ENCODE measurements around the gene RNF225.
"Not testable (repeated sequence)": the region's sequence is repeated elsewhere in the genome, so short reads cannot be mapped to it uniquely, and the experiment has no call there.

The RNF225 gene

DNA sequence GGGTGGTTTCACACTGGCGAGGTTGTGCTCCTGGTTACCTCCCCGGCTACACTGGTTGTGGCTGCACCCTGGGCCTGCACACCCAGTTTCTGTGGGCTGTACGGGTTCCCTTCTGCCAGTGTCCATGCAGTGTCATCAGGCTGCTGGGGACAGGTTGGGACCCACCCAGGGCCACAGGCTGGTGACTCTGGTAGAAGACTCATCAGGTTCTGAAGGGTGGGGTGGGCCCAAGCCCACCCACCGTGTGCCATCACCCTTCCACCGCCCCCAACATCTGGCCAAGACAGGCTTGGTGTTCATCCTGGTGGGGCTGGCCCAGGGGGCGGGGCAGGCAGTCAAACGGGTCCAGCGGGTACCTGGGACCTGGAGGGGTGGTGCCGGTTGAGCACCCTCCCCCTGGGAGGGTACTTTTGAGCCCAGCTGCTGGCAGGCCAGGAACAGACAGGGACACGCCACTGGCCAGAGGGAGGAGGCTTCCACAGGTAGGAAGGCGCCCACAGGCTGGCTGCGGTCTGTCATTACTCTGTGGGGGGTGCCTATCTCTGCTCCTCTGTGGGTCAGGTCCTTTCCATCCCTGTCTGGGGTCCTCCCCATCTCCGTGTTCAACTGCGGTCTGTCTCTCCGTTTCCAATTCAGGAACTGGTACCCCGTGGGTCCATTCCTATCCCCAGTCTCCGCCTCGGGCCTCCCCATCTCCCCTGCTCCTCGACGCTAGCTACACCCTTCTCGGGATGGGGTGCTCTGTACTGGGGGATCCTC is at the start of gene RNF225:
TSS of gene RNF225 (plus strand) at position 437 of the 759 bp plus-strand sequence. CDS start 434 bp downstream, outside the sequence.
- DNase-seq (ENCODE audit: low read depth) = no peak

DNA sequence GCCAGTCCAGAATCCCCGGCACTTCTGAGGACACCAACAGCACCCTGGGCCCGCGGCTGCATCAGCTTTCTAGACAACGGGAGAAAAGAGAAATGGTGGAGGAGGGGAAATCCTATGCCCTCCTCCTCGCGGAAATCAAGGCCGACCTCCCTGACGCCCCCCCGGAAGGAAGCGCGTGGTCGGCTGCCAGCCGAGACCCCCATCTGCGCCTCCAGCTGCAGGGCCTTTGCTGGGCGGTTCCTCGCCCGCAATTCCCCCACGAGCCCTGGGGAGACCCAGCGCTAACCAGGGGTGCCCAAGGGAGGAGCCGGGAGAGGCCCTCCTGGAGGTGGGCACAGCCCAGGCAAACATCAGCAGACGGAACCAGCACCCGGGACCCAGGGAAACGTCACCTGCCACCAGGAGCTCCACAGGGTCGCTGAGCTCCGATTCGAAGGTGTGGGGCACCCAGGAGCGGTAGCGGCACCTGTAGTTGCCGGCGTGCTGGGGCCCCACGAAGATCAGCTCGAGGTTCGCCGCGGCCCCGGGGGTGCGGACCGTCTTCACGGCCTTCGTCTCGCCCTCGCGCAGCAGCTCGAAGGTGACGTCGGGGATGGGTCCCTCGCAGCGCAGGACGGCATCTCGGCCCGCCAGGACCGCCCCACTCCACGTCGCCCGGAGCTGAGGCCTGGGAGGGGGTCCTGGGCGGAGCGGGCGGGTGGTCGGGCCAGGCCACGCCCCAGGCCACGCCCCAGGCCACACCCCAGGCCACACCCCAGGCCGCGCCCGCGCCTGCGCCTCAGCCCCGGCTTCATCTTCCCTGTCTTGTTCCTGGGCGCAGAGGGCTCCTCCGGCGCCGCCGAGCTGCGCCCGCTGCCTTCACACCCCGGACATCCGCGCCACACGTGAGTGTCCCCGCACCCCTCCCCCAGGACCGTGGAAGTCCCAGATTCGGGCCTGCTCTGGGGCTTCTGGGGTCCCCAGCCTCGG is 48.2 kb upstream of the RNF225 start:
- peak; percentile 85 for DNase-seq (ENCODE audit: low read depth)

DNA sequence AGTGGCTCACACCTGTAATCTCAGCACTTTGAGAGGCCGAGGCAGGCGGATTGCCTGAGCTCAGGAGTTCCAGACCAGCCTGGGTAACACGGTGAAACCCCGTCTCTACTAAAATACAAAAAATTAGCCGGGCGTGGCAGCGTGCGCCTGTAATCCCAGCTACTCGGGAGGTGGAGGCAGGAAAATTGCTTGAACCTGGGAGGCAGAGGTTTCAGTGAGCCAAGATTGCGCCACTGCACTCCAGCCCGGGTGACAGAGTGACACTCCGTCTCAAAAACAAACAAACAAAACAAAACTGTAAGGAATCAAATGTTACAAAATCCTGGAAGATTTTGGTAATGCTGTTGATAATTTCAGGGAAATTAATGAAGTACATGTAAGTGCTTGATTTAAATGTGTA is 47.4 kb upstream of the RNF225 start:
- not testable (repeated sequence) for DNase-seq (ENCODE audit: low read depth)

DNA sequence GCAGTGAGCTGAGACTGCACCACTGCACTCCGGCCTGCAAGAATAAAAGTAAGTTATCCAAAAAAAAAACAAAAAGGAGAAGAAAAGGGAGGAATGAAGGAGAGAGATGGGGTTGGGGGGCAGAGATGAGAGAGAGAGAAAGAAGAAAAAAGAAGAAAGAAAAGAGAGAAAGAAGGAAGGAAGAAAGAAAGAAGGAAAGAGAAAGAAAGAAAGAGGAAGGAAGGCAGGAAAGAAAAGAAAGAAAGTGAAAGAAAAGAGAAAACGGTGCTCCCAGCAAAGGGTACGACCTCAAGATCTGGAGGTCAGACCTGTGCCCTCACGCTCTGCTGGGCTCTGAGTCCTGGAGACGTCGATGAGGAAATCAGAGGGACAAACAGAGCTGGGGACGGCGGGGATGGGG is 45.9 kb upstream of the RNF225 start:
- DNase-seq (ENCODE audit: low read depth) = no peak

DNA sequence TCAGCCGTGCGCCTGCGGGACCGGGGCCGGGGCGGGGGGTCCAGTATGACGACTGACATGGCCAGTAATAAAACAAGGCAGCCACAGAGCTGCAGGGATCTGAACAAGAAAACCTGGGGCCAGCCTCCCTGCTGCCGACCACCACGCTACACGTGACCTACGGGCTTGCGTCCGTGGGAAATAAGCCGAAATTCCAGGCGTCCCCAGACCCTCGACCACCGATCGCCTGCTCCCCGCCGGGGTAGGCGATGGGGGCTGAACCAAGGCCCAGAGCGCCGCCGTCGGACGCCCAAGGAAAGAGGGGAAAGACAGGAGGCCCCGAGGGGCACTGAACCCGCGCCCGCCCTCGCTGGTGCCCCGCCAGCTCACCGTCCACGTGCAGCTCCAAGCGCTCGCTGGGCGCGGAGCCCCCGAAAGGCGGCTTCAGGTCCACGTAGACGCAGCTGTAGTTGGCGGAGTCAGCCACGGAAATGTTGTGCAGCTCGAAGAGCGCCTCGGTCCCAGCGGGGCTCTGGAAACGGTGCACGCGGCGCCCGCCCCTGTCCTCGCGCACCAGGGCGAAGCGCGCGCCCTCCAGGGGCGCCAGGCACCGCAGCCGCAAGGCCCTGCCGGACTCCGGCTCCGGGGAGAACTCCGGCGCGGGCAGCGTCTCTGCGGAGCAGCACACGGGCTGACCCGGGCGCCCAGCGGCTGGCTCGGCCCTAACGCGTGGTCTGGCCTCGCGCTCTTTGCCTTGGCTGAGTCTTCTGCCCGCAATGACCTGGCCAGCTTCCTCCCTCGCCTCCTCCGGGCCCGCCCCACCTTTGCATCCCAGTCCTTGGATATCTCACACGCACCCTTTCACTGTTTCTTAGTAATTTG is 45.2 kb upstream of the RNF225 start:
- no peak for DNase-seq (ENCODE audit: low read depth)

DNA sequence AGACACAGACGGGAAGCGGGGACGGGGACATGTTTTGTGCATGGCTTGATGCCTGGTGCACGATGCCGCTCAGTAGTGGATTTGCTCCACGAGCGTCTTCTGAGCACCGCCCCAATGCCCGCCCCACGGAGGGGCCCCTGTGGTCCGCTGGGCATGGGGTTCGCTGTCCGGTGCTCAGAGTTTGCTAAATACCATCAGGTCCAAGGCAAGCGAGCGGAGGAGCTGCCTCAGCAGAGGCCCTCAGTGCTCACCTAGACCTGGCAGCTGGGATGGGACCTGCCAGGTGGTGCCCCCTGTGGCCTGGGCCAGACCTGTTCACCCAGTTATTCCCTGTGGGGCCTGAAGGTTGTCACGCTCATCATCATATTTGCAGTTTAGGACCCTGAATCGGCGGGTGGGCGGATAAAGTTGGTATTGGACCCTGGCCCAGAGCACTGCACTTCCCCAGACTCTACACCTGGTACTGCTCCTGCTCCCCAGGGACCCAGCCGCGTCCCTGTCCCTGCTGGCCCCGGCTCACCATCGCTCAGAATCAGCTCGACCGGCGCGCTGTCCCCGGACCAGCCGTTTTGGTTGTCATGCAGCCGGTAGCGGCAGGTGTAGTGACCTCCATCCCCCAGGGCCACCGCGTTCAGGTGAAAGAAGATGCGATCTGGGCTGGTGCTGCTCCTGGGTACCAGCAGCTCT is 44.4 kb upstream of the RNF225 start:
- DNase-seq (ENCODE audit: low read depth) = no peak

DNA sequence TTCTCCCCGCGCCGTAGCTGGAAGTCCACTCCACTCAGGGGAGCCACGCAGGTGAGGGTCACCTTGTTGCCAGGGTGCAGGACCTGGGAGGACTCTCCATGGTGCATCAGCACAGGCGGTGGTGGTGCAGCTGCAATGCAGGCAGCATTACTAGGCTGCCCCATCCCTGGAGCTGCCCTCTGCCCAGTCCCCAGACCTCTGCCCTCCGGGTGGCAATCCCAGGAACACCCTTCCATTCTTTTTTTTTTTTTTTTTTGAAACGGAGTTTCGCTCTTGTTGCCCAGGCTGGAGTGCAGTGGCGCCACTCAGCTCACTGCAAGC is 43.9 kb upstream of the RNF225 start:
- no peak for DNase-seq (ENCODE audit: low read depth)

DNA sequence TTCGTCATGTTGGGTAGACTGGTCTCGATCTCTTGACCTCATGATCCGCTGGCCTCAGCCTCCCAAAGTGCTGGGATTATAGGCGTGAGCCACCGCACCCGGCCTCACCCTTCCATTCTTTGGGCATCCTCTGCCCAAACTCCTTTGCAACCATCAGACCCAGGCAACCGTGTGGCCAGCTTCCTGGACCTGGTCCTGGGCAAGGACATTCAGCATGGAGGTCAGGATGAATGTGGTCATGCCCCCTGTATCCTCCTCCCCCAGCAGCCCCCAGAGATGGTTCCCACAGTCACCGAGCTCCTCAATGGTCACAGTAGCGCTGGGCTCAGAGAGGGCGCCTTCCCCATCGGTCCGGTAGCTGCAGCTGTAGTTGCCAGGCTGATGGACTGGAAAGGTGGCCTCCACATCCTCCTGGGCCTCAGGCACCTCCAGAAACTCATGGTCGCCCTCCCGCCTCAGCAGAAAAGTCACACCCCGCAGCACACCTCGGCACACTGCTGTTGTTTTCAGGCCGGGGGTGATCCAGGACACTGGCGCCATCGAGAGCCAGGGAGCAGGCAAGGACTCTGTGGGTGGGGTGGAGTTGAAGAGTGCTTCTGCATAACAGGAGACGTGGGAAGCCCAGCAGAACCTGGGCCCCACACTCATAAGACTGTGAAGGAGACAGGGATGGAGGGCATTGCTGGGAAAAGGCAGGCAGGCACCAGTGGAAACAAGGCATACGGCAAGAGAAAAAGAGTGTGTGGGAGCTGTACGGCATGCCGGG is 43.3 kb upstream of the RNF225 start:
- DNase-seq (ENCODE audit: low read depth) = no peak

DNA sequence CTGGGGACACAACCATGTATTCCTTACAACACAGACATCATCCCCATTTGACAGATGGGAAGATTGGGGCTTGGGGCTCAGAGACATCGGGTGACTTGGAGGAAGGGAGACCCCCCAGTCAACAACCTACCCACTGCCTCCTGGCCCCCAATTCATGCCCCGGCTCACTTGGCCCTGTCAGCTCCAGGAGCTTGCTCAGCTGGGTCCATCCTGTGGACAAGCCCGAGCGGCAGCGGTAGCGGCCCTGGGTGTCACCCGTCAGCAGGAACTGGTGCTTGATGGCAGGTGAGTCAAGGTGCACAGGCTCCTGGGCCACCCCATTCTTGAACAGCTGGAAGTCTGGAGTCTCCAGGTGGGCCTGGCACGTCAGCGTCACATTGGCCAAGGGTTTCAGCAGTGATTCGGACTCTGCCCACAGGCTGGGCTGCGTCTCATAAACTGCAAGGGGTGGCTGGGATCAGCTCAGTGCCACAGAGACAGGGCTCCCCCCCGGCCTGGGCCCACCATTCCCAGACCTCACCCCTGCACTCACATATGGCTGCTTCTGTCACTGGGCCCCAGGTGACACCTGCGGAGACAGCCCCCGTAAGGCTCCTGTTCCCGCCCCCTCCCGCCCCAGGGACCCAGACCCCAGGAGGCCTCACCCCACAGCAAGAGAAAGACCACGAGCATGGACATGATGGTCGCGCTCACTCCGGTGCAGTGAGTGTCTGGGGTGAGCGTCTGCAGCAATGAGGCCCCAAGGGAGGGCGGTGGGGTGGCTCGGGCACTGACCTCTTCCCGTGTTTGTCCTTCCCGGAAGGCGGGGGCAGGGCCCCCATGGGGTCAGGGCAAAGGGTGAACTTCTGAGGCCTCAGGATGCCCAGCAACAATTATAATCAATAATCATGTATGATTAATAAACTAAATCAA is 42.4 kb upstream of the RNF225 start, which contains the start of gene A1BG:
TSS of gene A1BG (minus strand) at position 733 of the 912 bp plus-strand sequence. CDS start at position 678, 55 bp downstream.
- DNase-seq (ENCODE audit: low read depth) = no peak

DNA sequence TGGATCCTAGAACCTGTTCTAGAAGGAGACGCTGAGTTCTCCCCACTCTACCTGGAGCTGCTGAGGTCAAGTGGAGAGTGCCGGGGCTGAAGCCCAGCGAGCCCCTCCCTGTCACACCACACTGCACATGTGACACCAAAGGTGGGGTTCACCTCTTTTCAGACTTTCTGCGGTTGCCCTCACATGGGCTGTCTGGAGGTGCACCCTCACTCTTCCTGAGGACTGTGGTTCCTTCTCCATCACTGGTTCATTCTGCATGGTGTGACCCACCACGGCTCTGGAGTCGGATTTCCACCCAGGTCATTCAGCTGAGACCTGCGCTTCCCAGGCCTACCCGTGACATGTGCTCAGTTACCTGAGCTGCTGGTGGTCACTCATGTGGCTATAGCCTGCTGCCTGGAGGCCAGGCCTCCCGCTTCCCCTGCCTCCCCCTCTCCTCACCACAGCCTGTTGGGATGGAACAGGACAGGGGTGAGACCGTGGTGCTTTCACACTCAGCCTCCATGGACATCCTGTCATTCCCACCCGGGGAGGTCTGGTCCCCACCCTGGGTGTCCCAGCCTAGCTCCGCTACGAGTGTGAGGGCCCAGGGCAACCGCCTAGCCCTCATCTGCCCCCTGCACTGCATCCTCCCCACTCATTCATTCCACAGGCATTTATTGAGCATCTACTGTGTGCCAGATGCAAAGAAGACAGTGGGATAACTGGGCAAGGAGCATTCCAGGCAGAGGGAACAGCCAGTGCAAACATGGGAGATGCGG is 41.6 kb upstream of the RNF225 start:
- DNase-seq (ENCODE audit: low read depth) = no peak

DNA sequence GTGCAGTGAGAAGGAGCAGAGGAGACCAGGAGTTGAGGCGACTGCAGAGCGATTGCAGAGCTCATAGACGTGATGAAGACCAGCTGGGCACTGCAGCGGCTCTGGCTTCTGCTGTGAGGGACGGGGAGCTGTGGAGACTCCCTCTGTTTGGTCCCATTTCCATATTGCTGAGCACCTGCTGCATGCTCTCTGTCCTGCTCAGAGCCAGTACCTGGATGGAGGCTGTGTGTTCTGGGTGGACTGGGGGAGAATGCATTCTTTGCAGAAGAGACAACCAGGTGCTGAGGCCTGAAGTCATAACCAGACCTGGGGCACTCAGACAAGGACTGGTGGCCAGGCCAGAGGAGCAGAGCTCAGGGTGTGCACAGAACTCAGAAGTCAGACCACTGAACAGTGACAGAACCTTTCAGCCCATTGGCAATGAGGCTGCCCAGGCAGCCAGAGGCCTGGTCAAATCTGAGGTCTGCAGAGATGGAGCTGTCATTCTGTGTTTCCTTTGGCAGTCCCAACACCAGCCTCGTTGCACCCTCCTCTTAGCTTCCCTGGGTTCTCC is 40.9 kb upstream of the RNF225 start:
- no peak for DNase-seq (ENCODE audit: low read depth)

DNA sequence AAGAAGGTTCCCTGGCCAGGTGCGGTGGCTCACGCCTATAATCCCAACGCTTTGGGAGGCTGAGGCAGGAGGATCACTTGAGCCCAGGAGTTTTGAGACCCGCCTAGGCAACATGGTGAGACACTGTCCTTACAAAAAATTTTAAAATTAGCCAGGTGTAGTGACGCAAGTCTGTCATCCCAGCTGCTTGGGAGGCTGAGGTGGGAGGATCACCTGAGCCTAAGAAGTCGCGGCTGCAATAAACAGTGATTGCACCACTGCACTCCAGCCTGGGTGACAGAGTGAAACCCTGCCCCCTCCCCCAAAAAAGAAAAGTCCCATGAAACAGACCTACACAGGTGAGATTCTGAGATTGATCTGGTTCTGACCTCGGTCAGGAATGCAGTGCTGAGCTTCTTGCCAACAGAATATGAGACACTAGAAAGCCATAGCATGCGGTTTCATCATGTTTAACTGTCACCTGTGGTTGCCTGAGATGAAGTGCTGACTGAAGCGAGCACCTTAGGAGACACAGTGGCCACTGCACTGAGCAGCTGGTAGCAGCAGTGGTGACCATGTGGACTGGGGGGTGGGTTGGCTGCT is 40.1 kb upstream of the RNF225 start:
- DNase-seq (ENCODE audit: low read depth) = no peak

DNA sequence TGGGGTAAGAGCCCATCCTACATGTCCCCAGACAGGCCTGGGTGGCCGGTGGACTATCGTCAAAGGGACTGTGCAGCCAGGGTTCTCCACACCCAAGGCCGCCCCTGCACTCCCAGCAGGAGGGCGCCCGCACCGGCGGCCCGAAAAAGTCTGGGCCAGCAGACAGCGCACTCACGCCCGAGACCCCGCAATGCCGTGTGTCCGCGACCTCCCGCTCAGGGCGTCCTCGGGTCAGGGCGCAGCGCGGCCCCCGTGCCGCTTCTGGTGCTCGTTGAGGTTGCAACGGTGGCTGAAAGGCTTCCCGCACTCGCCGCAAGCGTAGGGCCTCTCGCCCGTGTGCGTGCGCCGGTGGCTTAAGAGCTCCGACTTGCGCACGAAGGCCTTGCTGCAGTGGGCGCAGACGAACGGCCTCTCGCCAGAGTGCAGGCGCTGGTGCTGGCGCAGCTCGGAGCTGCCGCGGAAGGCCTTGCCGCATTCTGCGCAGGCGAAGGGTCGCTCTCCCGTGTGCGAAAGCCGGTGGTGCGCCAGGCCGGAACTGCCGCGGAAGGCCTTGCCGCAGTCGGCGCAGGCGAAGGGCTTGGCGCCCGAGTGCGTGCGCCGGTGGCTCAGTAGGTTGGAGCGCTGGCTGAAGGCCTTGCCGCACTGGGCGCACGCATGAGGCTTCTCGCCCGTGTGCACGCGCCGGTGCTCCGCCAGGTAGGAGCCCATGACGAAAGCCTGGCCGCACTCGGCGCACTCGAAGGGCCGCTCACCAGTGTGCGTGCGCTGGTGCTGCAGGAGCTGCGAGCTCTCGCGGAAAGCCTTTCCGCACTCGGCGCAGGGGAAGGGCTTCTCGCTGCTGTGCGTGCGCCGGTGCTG is 39.3 kb upstream of the RNF225 start:
- peak; percentile 46 for DNase-seq (ENCODE audit: low read depth)

DNA sequence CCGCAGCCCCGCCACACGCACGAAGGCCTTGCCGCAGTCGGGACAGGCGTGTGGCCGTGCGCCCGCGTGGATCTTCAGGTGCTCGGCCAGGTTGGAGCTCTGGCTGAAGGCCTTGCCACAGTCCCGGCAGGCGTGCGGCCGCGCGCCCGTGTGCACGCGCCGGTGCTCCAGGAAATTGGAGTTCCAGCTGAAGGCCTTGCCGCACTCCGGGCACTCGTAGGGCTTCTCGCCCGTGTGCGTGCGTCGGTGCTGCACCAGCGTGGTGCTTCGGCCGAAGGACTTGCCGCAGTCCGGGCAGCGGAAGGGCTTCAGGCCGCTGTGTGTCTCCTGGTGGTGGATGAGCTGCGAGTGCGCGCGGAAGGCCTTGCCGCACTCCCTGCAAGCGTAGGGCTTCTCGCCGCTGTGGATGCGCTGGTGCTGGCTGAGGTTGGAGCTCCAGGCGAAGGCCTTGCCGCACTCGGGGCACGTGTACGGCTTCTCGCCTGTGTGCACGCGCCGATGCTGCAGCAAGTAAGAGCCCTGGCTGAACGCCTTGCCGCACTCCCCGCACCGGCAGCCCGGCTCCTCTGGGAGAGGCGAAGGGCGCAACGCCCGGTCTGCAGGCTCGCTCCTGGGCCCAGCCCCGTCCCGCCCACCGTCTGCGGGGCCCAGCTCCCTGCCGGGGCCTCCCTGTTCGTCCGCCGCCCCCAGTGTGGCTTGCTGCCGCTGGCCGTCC is 38.5 kb upstream of the RNF225 start:
- DNase-seq (ENCODE audit: low read depth) = peak; percentile 45

DNA sequence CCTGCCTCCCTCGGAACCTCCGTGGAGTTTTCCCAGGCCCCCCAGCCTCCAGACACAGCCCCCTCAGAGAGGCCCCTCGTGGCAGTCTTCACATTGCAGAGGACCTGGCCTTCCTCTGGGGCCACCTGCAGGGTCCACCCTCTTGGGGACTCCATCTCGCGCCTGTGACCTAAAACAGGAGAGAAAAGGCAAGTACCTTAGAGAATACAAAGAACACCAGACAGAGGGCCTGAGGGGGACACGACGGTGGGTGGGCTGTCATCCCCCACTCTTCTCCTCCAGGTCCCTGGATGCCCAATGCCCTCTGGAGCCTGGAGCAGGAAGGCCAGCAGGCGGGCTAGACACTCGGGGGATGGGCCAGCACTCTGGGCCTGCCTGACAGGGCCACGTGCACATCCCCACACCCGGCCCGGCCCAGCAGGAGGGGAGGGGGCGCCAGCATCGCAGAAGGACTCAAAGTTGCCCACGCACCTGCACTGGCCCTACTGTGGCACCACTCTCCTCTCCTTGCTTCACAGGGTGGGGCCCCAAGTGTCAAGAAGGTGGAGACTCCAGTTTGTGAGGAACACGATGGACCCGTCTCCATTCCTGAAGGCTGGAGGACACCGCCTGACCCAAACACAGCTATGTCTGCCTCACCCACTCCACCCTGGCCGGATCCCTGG is 37.8 kb upstream of the RNF225 start:
- DNase-seq (ENCODE audit: low read depth) = no peak

DNA sequence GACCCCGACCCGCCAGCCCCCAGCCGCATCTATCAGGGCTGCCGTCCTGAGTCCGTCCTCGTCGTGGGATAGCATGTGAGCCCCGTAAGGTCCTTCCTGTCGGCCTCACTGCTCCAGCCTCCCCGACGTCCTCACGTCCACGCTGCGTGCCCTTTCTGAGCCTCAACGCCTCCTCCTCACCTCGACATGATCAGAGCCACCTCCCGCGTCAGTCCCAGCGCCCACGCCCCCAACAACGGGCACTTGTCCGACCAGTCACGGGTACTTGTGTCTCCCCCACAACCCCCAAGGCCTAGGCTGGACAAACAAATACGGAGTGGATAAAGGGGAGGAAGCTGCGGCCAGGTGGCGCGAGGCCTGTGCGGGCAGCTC is 33.6 kb upstream of the RNF225 start:
- no peak for DNase-seq (ENCODE audit: low read depth)

Measured in EH (cell line).